Mesenteric fat pad (tissue), 1 donor: Measurements from ENCODE around the gene CXADR. TPM values are rescaled to one million over a fixed set of nuclear protein-coding genes. Genes with fewer than 3 reads are reported as not detected.

Experiments used
- DNase-seq: peaks from one replicate; pipeline ENCODE4 v3.0.0-alpha.2; 2020; ENCODE audit warnings: low spot score
- total RNA-seq: library from RNA; stranded (reverse); fragmentation: NEBNext Ultra II Directional; extraction: Animal tissue kit (Norgen Biotek cat#: 25700); gene quantifications from one replicate; pipeline ENCODE4 v1.2.1, GENCODE V29; 2021
- donor health status: DM: yes; HTN: yes; CAD: no.

Gene CXADR
- total RNA-seq, 1 donor from 2014 or later, result 0.74 TPM

DNA sequence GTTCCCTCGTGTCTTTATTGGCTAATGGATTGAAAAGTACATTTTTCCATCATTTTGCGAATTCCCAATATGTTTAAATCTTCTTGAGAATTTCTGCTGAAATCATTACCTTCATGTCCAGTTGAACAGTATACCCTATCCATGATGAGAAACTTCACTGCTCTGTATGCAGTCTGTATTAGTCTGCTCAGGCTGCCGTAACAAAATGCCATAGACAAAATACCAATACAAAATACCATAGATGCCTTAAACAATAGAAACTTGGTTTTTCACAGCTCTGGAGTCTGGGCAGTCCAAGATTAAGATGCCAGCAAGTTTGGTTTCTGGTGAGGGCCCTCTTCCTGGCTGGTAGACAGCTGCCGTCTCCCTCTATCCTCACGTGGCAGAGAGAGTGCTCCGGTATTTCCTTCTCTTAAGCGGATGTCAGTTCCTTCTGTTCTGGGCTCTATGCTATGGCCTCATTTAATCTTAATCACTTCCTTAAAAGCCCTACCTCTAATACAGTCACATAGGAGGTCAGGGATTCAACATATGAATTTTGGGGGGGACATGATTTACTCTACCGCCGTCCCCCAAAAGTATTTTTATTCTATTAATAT is 27.0 kb downstream of the CXADR start:
- DNase-seq, result no peak

DNA sequence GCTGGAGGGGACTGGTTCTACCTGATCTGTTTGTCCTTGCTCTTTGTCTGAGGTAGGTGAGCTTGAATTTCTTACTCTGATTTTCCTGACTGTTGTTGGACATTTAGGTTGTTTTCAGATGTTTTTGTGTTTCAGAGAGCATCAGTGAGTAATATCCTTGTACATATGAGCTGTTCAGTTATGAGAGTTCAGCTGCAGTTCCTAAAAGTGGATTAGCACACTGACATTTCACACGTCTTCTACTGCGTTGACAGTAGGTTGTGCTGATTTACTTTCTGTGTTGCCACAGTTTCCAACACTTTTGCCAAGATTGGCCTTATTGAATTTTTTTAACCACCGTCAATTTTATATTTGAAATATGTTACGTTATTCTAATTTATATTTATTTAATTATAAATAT is 27.7 kb downstream of the CXADR start:
- DNase-seq, result no peak

DNA sequence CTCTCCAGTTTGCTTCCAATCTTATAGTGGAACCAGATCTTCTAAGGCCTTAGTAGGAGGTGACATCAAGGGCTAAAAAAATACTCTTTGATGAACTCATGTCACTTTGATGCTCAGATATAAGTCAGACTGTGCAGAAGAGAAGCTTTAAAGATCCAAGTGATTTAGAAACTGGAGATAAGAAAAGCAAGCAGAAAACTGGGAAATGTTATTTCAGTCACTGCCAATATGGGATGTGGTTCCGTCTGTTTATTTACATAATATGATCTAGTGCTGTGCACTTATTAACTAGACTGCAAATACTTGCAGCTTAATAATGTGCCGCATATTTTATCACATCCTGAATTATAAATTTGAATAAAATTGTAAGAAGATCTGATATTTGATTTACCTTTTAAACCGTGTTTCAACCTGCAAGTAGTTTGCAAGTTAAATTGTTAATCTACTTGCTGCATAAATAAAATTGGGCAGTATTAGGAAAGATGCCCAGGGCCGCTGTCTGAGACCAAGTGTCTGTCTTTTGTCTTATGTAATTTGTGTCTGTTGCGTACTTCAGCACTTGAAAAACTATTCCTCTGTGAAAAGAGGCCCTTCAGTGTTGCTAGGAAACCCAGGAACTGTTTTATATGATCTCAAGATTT is 29.6 kb downstream of the CXADR start:
- no peak for DNase-seq

DNA sequence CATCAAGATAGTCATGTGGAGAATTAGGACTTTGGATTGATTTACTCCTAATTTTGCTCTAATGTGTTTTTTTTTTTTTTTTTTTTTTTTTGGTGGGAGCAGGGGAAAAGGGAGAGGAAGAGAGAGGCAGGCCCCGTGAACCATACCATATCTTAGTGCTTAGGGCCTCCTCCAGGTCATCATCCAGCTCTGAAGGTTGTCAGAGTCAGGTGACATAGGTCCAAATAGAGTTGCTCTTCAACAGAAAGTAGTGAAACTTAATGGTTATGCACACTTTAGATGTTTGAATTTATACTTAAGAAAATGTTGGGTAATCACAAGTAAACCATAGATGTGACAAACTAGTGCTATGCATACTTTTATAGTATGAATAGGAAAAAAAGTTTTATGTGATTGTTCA is 32.2 kb downstream of the CXADR start:
- no peak for DNase-seq

DNA sequence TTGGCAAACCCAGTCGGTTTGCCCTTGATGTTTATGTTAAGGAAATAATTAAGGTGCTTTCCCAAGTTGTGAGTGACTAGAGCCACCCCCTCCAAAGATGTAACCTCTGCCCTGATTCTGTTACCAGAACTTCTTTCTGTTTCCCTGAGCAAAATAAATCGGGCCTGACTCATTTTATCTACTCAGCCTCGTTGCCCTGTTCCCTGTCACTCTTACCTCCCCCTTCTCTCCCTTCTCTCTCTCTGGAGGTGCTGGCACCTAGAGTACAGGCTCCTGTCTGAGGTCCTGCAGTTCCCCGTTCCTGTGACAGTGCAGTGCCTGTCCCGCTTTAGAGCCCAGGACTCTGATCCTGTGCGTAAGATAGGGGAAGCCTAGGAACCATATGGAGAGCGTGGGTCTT is 35.4 kb downstream of the CXADR start:
- no peak for DNase-seq

DNA sequence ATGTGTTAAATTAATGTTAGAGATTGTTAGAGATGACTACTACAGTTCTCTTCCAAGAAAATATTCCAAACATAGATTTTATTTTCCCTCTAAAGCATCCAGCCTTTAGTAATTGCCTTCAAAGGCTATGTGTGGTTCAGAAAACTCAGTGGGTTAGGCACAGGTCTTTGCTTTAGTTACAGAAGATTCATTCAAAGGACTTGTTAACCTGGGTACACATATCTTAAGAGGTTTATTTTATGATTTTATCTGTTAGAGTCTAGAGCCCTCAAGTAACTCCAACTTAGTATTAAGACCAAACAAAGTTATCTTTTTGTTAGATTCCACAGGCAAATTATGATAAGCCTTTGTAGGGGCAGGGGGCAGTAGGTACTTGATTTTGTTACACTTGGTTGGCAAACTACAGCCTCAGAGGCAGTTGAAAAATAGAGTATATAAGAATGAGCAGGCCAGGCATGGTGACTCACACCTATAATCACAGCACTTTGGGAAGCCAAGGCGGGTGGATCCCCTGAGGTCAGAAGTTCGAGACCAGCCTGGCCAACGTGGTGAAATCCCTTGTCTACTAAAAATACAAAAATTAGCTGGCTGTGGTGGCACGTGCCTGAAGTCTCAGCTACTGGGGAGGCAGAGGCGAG is 37.9 kb downstream of the CXADR start:
- no peak for DNase-seq

DNA sequence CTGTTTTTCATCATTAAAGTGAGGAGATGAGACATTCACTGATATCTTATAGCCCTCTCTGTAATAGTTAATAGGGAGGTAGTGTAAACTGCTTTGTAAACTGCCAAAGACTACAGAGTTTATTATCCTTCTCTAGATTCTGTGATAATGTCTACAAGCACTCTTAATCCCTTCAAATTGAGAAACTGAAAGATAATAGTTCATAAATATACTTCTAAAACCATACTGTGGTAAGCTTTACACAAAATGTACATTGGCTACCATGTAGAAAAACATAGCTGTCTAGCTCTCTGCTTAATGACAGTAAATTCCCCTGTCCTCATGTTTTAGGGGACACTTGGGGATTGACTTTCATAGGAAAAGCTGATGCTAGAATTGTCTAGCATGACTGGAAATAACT is 39.6 kb downstream of the CXADR start:
- no peak for DNase-seq

DNA sequence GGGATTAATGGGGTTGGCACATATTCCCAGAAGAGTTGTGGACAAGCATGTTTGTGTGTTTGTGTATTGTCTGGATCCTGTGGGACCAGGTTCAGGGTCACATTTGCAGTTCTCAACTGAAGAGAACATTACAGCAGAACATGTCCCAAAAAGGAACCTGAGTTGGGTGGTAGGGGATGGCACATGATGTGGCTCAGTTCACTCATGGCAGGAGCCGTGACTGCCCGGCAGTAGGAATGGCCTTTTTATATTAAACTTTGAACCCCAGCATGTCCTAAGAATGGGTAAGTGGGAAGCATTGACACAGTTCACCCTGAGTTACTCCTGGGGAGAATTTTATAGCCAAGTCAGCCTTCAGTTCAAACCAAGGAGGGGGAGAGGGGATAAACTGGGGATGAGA is 41.3 kb downstream of the CXADR start:
- no peak for DNase-seq

DNA sequence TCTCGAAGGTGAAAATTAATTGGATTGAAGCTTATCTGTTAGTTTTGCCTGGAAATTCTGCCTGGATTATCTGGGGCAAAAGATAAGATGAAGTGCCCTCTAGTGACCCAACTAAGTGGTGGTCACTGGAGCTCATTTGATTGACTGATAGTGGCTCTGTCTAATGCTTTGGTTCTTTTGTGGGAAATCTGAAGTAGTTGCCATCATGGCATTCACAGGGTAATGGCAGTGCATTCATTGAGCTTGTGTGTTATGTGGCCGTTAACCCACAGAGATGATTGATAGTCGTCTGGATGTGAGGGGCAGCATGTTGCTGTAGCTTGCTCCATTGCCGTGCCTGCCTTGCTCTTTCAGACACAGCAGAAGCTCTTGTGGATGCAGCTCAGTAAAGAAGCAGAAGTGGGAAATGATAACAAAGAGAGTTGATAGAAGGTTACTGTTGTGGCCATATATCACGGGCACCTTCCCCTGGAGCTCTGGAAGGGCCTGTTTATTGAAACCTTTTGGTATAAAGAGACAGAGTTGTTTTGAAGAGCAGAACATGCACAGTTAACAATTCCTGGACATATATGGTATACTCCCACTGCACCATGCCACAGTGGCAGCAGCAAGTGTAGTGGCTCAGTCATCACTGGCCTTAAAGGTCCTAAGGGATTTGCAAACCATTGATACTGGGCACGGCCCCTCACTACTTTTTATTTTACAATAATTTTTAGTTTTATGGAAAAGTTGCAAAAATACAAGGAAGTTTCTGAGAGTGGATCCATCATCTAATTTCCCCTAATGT is 42.0 kb downstream of the CXADR start:
- no peak for DNase-seq

DNA sequence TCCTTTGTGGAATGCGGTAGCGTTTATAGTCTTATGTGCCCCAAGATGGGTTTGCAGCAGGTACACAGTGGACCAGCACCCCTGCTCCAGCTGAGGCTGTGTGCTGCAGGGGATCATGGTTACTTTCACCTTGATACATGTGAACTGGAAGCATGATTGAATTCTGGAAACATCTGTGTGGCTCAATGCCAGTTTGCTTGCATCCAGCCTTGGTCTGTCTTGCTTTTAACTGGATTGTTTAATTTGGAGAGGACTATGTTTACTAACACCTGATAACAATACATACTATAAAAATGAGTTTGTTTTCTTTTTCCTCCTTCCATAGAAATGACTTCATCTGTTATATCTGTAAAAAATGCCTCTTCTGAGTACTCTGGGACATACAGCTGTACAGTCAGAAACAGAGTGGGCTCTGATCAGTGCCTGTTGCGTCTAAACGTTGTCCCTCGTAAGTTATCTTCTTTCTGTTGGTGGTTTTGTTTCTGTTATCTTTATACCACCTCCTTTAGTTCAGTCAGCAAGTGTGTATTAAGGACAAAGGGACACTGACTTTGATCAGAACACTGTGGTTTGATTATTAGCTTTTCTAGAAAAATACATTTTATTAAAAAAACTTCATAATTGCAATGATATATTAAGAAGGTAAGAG is 47.7 kb downstream of the CXADR start:
- DNase-seq, result no peak

DNA sequence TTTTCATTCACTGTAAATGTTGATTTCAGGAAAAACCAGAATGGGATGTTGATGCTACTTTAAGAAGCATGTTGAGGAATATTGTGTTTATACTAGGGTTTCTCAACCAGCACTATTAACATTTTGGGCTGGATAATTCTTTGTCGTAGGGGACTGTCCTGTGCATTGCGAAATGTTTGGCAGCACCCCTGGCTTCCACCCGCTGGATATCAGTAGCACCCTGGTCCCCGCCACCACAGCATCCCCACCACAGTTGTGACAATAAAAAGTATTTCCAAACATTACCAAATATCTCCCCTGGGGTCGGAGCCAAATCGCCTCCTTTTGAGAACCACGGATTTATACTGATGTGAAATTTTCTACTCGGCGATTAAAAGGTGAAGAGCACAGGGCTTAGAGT is 57.9 kb downstream of the CXADR start:
- no peak for DNase-seq

DNA sequence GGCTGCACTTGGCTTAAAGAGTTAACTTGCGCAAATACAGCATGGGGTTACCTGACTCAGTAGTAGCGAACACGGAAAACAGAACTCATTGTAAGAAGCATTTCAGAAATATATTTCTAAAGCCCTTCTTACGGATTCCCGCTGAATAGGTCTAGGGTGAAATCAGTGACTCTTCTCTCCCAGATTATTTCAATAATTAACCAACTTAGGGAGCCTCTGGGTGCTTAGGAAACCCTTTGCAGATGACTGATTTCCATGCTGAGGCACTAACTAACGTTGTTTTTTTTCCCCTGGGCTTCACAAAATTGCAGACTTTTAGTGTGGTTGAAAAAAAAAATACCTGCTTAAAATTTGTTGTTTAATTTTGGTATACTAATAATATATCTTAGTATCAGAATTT is 59.6 kb downstream of the CXADR start:
- no peak for DNase-seq

DNA sequence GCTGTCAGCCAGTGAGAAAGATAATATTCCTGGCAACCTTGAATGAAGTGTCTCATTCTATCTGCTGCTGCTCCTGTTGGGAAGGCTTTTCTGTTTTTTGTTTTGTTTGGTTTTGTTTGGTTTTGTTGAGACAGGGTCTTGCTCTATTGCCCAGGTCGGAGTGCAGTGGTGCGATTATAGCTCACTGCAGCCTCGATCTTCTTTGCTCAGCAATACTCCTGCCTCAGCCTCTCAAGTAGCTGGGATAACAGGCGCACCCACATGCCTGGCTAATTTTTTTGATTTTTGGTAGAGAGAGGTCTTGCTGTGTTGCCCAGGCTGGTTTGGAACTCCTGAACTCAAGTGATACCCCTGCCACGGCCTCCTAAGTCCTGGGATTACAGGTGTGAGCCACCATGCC is 62.2 kb downstream of the CXADR start:
- DNase-seq, result no peak

DNA sequence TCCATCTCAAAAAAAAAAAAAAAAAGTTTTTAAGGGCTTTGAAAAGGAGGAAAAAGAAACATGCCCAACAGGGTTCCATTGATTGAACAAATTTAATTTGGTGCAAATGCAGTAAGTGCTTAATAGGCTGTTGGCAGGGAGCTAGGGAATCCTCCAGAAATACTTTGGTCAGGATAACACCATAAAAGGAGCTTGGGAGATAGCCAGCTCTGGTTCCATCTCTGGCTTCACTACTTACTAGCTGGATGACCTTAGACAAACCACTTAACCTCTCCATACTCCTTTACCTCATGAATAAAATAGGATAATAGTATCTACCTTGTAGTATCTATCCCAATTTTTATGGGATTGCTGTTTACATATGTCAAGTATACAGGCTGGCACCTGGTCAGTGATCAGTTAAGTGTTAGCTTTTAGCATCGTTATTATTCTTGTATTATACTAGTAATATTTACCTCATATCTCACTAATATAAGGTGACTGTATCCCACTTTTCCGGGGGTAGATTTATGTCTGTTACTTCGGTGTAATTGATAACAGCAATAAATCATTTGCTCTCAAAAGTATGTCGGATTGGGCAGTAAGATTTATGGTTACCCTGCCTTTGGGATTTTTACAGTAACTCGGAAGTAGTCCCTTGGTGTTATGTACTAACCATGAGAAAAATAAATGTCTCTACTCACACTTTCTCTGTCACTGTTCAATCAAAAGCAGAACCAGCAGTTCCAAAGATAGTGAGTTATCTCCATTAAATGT is 63.4 kb downstream of the CXADR start:
- DNase-seq, result no peak

DNA sequence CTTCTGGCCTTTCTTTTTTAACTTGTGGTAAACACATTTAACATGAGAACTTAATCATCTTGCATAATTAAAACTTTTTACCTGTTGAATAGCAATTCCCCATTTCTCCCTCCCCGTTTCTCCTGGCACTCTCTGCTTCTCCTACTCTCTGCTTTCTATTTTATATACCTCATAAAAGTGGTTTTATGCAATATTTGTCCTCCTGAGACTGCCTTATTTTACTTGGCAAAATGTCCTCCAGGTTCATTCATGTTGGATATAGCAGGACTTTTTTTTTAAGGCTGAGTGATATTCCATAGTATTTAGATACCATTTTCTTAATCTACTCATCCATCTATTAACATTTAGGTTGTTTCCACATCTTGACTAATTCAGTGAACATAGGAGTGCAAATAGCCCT is 64.9 kb downstream of the CXADR start:
- DNase-seq, result no peak

DNA sequence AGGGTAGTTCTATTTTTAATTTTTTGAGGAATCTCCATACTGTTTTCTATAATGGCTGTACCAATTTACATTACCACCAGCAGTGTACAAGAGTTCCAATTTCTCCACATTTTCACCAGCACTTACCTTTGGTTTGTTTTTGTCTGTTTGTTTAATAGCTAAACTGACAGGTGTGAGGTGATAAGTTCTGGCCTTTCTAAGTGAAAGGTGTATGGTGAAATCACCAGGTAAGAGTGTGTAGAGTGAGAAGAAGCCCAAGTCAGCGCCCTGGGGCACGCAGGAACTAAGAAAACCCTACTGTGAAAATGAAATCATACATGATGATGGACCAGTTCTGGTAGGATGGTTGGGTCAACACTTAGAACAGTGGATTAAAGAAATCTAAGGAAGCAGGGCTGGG is 65.3 kb downstream of the CXADR start:
- DNase-seq, result no peak

DNA sequence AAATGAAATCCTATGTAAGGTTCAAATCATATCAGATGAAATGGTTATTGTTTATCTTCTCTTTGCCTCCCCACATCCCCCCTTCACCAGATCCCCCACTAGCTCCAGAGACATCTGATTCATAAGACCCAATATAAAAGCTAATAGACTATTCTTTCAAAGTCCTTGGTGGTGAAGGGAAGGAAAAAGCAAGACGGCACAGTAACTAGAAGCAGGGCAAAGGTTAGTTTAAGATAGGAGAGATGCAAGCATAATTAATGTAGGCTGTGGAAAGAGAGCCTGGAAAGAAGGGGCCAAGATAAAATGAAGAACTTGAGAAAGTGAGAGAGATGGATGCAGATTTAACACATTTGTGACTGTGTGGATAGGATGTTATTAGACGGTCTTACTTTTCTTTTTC is 66.0 kb downstream of the CXADR start:
- DNase-seq, result no peak

DNA sequence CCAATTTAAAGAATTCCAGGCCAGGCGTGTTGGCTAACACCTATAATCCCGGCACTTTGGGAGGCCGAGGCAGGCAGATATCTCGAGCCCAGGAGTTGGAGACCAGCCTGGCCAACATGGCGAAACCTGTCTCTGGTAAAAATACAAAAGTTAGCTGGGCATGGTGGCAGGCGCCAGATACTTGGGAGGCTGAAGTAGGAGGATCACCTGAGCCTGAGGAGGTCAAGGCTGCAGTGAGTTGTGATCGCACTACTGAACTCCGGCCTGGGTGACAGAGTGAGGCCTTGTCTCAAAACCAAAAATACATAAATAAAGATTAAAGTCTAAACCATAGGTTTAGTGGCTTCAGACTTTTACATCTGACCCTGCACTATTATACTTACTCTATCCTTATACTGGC is 67.5 kb downstream of the CXADR start:
- DNase-seq, result no peak

DNA sequence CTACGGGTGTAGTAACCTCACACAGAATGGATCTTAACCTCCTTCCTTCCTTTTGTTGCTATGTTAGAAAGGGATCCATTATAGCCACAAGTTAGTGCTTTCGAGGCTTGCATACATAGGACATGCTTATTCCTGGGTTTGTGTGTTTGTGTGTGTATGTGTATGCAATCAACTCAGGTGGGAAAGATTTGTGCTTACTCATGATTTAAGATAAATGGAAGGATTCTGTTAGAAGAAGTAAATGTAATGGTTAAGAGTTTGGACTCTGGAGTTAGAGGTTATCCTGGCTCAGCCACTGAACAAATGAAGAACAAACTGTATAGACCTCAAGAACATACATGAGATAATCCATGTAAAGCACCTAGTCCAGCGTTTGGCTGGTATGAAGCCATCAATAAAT is 71.1 kb downstream of the CXADR start:
- no peak for DNase-seq

DNA sequence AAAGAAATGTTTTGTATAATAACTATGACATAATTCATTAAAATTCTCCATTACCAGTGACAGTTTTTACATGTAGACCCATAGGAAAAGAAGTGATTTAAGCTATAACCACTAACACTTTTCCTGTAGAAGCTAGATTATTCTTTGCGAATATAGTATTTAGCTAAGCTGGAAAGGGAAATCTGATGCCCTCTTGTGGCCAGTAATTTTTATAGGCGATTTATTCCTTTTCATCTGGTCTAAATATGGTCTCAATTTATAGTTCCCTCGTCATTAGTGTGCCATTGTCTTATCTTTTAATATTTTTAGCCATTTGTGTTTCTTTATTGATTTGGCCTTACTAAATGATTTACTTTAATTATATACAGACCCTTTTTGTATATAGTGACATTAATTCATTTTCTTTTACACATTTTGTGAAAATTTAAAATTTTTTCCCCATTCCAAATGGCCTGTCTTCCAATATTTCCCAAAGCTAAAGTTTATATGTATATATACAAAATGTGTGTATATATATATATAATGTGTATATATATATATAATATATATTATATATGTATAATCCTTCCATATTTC is 73.1 kb downstream of the CXADR start:
- no peak for DNase-seq

DNA sequence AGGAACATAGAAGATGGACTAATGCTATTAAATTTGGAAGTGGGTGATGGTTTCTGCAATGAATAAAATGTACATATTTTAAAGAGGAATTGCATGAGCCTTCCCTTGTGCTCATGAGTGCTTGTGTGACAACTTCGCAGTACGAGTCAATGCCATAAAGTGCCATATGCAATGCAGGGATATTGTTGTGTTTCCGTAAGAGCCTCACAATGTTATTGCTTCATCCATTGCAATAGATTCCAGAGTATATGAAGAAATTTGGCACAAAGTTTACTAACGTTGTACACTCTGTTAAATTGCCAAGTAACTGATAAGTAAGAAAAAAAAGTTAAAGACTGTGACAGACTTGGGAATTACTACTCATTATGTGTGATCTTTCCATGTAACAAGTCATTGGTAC is 77.6 kb downstream of the CXADR start:
- DNase-seq, result no peak
